HepG2 (cell line): ENCODE measurements around the gene ZNF24. TPM values are rescaled to one million over a fixed set of nuclear protein-coding genes. Genes with fewer than 3 reads are reported as not detected.

ENCODE experiments used
- EEA1 ChIP-seq: sonication (generic); formaldehyde crosslinking; IDR thresholded peaks from 2 replicates; pipeline ENCODE4 v1.5.1; 2020; ENCODE audit warnings: mild to moderate bottlenecking, missing genetic modification reagents, borderline replicate concordance
- HOXA3 ChIP-seq: sonication (generic); formaldehyde crosslinking; IDR thresholded peaks from 2 replicates; pipeline ENCODE4 v1.5.0; 2020; ENCODE audit warnings: missing genetic modification reagents
- KLF15 ChIP-seq: sonication (generic); formaldehyde crosslinking; IDR thresholded peaks from 2 replicates; pipeline ENCODE4 v1.8.1; 2023; ENCODE audit warnings: borderline replicate concordance, mild to moderate bottlenecking, inconsistent platforms, missing genetic modification reagents, mixed read lengths
- MTA1 ChIP-seq: sonication (generic); formaldehyde crosslinking; IDR thresholded peaks from 2 replicates; pipeline ENCODE4 v1.4.0; 2020; ENCODE audit warnings: missing genetic modification reagents, mild to moderate bottlenecking, borderline replicate concordance
- NCOA1 ChIP-seq: sonication (generic); formaldehyde crosslinking; IDR thresholded peaks from 2 replicates; pipeline ENCODE4 v1.9.0; 2021; ENCODE audit warnings: missing genetic modification reagents
- REPIN1 ChIP-seq: sonication (generic); formaldehyde crosslinking; IDR thresholded peaks from 2 replicates; pipeline ENCODE4 v1.8.0; 2022; ENCODE audit warnings: missing genetic modification reagents, low read depth, mild to moderate bottlenecking, borderline replicate concordance
- SNRNP70 ChIP-seq: fragments of 200-400 bp; formaldehyde crosslinking; IDR thresholded peaks from 2 replicates; pipeline ENCODE4 v1.6.1; 2017; ENCODE audit warnings: mild to moderate bottlenecking, low read depth, low read length, moderate library complexity
- U2AF2 ChIP-seq: fragments of 200-400 bp; formaldehyde crosslinking; IDR thresholded peaks from 2 replicates; pipeline ENCODE4 v1.6.1; 2017; ENCODE audit warnings: low read depth, mild to moderate bottlenecking, low read length
- YEATS2 ChIP-seq: sonication (generic); formaldehyde crosslinking; IDR thresholded peaks from 2 replicates; pipeline ENCODE4 v1.4.0; 2020; ENCODE audit warnings: missing genetic modification reagents, borderline replicate concordance
- ZNF3 ChIP-seq: IDR thresholded peaks from 2 replicates; pipeline ENCODE4 v1.7.0; 2017; ENCODE audit warnings: inconsistent platforms
- ZNF543 ChIP-seq: sonication (generic); formaldehyde crosslinking; IDR thresholded peaks from 2 replicates; pipeline ENCODE4 v1.4.0; 2020; ENCODE audit warnings: mild to moderate bottlenecking, missing genetic modification reagents
- ZNF558 ChIP-seq: sonication (generic); formaldehyde crosslinking; IDR thresholded peaks from 2 replicates; pipeline ENCODE4 v1.9.0; 2022; ENCODE audit warnings: mild to moderate bottlenecking, missing genetic modification reagents, borderline replicate concordance
- ZNF564 ChIP-seq: sonication (generic); formaldehyde crosslinking; IDR thresholded peaks from 2 replicates; pipeline ENCODE4 v1.8.1; 2023; ENCODE audit warnings: mild to moderate bottlenecking, missing genetic modification reagents
- ZNF674 ChIP-seq: sonication (generic); formaldehyde crosslinking; IDR thresholded peaks from 2 replicates; pipeline ENCODE4 v1.5.0; 2020; ENCODE audit warnings: low read depth, mild to moderate bottlenecking, missing genetic modification reagents
- polyA plus RNA-seq, 8 experiments: library from polyadenylated mRNA; depleted of rRNA in 3 of 8; stranded (reverse) in 7 of 8; unstranded in 1 of 8; fragments of >200 nt; fragmentation: Illumina TruSeq in 4 of 8; extraction: Trizol in 4 of 8; gene quantifications; 2 replicates each; pipeline versions ENCODE4 v1.2.1 to v1.2.3, GENCODE V29; 2011 to 2016; ENCODE audit warnings: low read depth in 4 of 8, missing spikeins in 1 of 8, mixed read lengths in 1 of 8; ENCODE audit not compliant: insufficient read depth in 1 of 8
- total RNA-seq, 5 experiments: library from RNA; depleted of rRNA; stranded (reverse); fragments of >200 nt; fragmentation: Illumina TruSeq; extraction: Trizol; gene quantifications; 2 replicates each; pipeline ENCODE4 v1.2.3, GENCODE V29; 2016; ENCODE audit warnings: low read depth in 1 of 5
- TF ChIP-seq, protein P1 (sequence below): sonication (generic); formaldehyde crosslinking; IDR thresholded peaks from 2 replicates; pipeline ENCODE4 v1.4.0; 2020; ENCODE audit warnings: mild to moderate bottlenecking, missing genetic modification reagents
- TF ChIP-seq, protein P2 (sequence below): sonication (generic); formaldehyde crosslinking; IDR thresholded peaks from 2 replicates; pipeline ENCODE4 v1.8.1; 2023; ENCODE audit warnings: mild to moderate bottlenecking, moderate library complexity, missing genetic modification reagents
- TF ChIP-seq, protein P3 (sequence below): sonication (generic); formaldehyde crosslinking; conservative IDR thresholded peaks from 2 replicates; pipeline ENCODE4 v1.8.0; 2022; ENCODE audit warnings: mild to moderate bottlenecking, moderate library complexity, missing genetic modification reagents
- TF ChIP-seq, protein P4 (sequence below), 2 experiments: IDR thresholded peaks; 2 replicates each; pipeline ENCODE4 v1.6.1; 2011 to 2012; ENCODE audit warnings: low read length in 2 of 2, borderline replicate concordance in 1 of 2, low read depth in 1 of 2, mild to moderate bottlenecking in 1 of 2, moderate library complexity in 1 of 2

The ZNF24 gene
- total and polyA plus RNA-seq, 2 of the 13 experiments (the other 11 are each of a cell fraction or from before 2014, with no cell fraction given): 19.5 to 41.1 TPM

DNA sequence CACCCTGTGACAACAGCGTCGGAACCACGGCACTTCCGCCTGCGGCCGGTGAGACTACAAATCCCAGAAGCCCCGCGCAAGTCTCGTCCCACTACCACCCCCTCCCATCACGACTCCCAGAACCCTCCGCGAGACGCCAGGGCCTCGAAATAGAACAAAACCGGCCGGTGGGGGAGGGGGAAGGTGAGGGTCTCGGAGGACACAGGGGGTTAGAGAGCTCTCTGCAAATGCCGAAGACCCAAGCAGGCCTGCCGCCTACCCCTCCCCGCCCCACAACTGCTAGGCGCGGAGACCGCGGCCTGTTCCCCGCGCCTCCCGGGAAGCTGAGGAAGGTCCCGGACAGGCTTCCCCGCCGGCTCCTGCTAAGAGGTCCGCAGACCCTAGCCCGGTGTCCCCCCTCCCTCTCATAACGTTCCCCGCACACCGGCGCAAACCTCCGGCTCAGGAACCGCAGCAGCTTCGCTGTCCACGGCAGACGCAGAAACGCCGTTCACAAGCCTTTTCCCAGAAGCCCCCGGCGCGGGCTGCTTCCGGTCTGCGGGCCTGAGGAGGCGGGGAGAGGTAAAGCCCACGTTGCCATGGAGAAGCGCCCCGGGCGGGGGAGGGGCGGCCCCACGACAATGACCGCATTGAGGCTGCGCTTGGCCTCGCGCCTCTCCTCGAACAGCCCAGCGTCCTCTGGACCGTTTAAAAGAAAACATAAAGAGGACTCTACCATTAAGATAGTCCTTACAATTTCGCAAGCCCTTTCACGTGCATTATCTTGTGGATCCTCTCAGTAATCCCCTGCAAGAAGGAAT lies at the start of gene ZNF24 (continued):
- TF ChIP-seq, protein P1, sequence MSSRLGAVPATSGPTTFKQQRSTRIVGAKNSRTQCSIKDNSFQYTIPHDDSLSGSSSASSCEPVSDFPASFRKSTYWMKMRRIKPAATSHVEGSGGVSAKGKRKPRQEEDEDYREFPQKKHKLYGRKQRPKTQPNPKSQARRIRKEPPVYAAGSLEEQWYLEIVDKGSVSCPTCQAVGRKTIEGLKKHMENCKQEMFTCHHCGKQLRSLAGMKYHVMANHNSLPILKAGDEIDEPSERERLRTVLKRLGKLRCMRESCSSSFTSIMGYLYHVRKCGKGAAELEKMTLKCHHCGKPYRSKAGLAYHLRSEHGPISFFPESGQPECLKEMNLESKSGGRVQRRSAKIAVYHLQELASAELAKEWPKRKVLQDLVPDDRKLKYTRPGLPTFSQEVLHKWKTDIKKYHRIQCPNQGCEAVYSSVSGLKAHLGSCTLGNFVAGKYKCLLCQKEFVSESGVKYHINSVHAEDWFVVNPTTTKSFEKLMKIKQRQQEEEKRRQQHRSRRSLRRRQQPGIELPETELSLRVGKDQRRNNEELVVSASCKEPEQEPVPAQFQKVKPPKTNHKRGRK (CRISPR knock-in tag): no peak
- TF ChIP-seq HOXA3 (peak; percentile 66), ZNF3 (CRISPR knock-in tag) (peak; percentile 43; the same call in 1 of the 2 replicates), SNRNP70 (no peak), ZNF543 (CRISPR knock-in tag) (peak; percentile 61; the same call in 1 of the 2 replicates), MTA1 (CRISPR knock-in tag) (peak; percentile 82; the same call in 1 of the 2 replicates), YEATS2 (CRISPR knock-in tag) (0 out of 2 replicates have a peak, but pooled peaks have one; percentile 55), REPIN1 (CRISPR knock-in tag) (peak; percentile 33; the same call in 1 of the 2 replicates), U2AF2 (no peak), EEA1 (CRISPR knock-in tag) (no peak), NCOA1 (CRISPR knock-in tag) (peak; percentile 62; the same call in 1 of the 2 replicates), KLF15 (CRISPR knock-in tag) (no peak), ZNF564 (CRISPR knock-in tag) (no peak), ZNF558 (CRISPR knock-in tag) (peak; percentile 84; the same call in 1 of the 2 replicates), ZNF674 (no peak)
- TF ChIP-seq, protein P2, sequence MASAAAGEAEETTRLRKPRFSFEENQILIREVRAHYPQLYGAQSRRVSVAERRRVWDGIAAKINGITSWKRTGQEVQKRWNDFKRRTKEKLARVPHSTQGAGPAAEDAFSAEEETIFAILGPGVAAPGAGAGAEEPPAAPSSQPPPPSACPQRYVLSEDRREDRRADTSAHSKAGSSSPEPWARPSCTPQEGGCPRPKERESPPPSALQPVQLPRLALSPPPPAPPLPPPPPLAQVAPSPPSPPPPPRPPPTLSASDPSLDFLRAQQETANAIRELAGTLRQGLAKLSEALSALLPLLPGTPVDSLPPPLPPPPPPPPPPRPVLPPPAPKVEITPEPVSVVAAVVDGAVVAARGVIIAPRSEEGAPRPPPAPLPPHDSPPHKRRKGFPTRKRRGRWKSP: no peak
- TF ChIP-seq, protein P3, sequence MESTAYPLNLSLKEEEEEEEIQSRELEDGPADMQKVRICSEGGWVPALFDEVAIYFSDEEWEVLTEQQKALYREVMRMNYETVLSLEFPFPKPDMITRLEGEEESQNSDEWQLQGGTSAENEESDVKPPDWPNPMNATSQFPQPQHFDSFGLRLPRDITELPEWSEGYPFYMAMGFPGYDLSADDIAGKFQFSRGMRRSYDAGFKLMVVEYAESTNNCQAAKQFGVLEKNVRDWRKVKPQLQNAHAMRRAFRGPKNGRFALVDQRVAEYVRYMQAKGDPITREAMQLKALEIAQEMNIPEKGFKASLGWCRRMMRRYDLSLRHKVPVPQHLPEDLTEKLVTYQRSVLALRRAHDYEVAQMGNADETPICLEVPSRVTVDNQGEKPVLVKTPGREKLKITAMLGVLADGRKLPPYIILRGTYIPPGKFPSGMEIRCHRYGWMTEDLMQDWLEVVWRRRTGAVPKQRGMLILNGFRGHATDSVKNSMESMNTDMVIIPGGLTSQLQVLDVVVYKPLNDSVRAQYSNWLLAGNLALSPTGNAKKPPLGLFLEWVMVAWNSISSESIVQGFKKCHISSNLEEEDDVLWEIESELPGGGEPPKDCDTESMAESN (CRISPR knock-in tag): peak; percentile 63
- TF ChIP-seq, protein P4, sequence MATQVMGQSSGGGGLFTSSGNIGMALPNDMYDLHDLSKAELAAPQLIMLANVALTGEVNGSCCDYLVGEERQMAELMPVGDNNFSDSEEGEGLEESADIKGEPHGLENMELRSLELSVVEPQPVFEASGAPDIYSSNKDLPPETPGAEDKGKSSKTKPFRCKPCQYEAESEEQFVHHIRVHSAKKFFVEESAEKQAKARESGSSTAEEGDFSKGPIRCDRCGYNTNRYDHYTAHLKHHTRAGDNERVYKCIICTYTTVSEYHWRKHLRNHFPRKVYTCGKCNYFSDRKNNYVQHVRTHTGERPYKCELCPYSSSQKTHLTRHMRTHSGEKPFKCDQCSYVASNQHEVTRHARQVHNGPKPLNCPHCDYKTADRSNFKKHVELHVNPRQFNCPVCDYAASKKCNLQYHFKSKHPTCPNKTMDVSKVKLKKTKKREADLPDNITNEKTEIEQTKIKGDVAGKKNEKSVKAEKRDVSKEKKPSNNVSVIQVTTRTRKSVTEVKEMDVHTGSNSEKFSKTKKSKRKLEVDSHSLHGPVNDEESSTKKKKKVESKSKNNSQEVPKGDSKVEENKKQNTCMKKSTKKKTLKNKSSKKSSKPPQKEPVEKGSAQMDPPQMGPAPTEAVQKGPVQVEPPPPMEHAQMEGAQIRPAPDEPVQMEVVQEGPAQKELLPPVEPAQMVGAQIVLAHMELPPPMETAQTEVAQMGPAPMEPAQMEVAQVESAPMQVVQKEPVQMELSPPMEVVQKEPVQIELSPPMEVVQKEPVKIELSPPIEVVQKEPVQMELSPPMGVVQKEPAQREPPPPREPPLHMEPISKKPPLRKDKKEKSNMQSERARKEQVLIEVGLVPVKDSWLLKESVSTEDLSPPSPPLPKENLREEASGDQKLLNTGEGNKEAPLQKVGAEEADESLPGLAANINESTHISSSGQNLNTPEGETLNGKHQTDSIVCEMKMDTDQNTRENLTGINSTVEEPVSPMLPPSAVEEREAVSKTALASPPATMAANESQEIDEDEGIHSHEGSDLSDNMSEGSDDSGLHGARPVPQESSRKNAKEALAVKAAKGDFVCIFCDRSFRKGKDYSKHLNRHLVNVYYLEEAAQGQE (IDR thresholded peaks at IDR 0.05; ENCODE audit: borderline replicate concordance in 1 of 2, low read depth in 1 of 2, low read length in 2 of 2): no peak
